HG02759 (cell line): ENCODE results near the gene SPOP.

Experiments used
- ATAC-seq: cut with Tn5 transposase; IDR thresholded peaks from one replicate; pipeline ENCODE4 v1.9.1; 2021; ENCODE audit warnings: mild to moderate bottlenecking, moderate library complexity; ENCODE audit not compliant: unreplicated experiment

The SPOP gene

DNA sequence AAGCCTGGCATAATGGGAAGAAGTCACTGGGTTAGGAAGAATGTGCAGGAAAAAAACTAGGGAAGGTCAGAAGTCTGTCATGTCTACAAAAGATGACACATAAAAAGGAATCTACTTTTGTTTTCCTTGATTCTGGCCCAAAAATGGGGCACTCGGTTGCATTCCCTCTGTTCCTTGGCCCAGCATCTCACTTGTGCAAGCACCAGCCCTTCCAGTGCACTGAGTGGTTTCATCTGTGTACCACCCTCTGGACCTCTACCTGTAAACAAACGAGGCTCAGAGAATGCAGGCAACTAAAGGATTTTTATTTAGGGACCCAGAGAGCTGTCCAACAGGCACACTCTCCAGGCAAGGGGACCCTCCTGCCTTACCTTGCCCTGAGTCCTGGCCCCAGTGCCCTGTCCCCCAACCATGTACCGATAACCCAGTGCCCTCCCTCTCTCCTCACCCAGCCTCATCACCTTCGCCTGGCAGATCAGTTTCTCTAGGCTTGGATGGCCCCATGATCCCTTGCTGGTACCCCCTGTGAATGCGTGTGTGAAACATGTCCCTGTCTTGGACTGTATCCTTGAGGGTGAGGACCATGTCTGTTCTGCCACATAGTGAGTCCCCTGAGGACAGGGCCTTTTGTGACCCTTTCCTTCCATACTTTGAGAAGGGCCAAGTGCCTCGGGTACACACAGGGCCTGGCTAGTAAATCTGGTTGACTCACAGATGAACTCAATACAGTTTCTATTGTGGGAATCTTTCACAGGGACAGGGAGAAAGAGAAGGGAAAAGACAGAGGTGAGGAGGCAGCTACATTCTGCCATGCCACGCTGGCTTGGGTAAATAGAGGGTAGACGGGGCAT lies 88.9 kb downstream of the SPOP start:
- no peak for ATAC-seq

- ATAC-seq, result no peak
These were observed 89.6 kb downstream of the SPOP start for GRCh38 chr17:49588312-49588711.

DNA sequence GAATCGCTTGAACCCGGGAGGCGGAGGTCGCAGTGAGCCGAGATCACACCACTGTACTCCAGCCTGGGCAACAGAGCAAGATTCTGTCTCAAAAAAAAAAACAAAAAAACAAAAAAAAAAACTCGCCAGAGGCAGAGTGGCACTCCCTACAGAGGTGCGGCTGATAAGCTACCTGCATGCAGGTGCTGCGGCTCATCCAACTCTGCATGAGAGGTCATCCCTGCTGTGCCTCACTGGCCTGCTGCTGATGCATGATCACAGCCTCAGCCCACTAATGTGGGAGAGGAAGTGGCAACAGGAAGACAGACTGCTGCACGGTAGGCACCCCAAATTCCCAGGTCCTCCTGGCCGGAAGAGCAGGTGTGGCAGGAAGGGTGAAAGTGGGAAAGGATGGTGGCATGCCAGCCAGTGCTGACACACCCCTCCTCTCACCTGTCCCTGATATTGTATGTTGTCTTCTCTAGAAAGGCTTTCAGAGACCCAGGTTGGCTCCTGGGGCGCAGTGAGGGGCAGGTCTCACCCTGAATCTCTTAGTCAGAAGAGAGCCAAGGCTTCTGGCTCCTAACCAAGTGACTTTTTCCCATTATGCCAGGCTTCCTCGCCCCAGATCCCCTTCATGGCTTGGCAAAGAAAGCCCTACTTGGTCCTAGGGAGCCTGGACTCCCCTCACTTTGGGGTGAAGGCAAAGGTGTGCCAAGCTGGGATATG lies 90.4 kb downstream of the SPOP start:
- ATAC-seq, result no peak

DNA sequence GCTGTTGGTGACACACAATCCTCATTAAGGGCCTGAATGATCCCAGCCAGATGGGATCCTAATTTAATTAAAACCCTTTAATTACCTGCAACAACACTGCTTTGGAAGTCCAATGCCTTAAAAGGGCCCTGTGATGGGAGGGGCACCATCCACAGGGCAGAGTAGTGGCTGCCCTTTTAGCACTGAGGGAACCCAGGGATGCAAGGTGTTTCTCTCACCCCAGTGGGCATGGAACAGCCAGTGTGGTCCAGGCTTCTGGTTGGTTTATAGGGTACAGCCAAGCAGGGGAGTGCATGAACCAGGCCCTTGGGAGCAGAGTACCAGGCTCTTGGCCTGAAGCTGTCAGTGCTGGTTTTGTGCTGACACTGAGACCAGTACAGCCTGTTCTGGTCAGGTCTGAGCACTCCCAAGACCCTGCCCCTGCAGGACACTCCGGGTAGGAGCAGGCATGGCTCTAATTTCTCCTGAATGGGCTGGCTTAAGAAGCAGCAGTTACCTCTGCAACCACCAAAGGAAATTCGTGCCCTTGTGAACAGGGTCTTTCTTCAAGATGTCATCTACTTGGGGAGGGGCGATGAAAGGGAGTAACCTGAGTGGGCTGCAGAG lies 92.4 kb downstream of the SPOP start:
- no peak for ATAC-seq

GRCh38 chr17:49583889-49584288 lies 94.0 kb downstream of the SPOP start:
- ATAC-seq, result no peak

- ATAC-seq, result no peak
These were observed 94.7 kb downstream of the SPOP start for GRCh38 chr17:49583226-49583625.

GRCh38 chr17:49582789-49583188 lies 95.1 kb downstream of the SPOP start:
- no peak for ATAC-seq

- ATAC-seq, result no peak
These were observed 95.7 kb downstream of the SPOP start for GRCh38 chr17:49582055-49582722.

DNA sequence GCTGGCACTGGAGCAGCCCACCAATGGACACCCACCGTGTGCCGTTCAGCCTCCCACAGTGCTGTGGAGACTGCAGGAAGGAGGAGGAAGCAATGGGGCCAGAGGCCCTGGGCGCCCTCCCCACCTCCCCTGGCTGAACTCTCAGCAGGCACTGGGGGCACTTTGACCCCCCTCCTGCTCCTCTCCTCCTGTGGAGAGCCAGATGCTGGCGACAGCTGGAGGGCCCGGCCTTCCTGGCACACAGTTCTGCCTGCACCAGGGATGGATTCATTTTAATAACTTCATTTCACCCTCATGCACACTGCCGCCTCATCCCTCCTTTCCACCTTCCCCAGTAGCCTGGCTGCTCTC lies 96.3 kb downstream of the SPOP start:
- no peak for ATAC-seq

DNA sequence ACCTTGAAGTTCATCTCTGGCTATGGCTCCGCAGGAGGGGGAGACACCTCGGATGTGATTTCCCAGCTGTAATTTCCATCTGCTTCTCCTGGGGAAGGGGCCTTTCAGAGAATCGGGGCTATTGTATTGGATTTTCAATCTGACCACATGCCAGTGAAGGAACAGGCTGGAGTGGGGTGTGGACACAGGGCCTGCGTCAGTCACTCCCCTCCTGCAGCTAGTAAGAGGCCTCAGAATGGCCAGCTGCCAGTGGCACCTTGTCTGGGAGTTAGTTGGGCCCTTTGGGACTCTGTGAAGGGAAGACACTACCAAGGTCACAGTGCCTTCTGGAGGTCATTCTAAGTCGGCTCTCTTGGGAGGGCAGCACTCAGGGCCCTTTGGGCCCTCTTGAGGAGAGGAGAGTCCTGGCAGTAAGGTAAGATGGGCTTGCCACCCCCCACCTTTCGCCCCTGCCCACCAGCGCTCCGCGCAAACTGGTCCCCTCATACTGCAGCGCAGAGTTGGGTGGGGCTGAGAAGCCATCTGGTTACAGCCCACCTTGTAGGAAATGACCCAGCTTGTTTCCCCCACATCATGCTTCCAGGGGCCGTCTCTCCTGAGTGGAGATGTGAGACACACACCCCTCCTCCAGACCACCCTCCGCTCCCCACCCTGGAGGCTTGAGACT lies 96.8 kb downstream of the SPOP start:
- ATAC-seq, result no peak

DNA sequence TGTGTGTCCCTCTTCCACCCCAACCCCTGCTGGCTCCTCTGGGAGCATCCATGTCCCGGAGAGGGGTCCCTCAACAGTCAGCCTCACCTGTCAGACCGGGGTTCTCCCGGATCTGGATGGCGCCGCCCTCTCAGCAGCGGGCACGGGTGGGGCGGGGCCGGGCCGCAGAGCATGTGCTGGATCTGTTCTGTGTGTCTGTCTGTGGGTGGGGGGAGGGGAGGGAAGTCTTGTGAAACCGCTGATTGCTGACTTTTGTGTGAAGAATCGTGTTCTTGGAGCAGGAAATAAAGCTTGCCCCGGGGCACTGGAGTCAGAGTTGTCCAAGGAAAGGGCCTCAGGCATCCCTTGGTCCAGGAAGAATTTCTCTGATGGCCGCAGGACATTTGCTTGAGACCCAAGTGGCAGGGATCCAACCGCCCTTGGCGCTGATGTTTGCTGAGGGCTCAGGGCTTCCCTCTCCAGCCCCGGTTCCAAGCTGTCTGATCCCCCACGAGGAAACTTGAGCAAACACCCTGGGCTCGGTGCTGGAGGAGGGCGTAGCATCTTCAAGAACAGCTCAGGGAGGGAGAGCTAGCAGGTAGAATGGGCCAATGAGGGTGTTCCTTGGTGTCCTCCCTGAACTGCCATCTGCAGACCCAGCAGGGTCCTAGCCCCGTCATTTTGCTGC lies 97.7 kb downstream of the SPOP start:
- ATAC-seq, result no peak

DNA sequence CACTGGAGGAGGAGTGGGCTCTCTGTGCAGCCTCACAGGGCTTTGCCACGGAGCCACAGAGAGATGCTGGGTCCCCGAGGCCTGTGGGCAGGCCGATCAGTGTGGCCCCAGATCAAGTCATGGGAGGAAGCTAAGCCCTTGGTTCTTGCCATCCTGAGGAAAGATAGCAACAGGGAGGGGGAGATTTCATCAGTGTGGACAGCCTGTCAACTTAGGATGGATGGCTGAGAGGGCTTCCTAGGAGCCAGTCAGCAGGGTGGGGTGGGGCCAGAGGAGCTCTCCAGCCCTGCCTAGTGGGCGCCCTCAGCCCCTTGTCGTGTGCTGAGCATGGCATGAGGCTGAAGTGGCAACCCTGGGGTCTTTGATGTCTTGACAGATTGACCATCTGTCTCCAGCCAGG lies 98.4 kb downstream of the SPOP start:
- ATAC-seq, result no peak

DNA sequence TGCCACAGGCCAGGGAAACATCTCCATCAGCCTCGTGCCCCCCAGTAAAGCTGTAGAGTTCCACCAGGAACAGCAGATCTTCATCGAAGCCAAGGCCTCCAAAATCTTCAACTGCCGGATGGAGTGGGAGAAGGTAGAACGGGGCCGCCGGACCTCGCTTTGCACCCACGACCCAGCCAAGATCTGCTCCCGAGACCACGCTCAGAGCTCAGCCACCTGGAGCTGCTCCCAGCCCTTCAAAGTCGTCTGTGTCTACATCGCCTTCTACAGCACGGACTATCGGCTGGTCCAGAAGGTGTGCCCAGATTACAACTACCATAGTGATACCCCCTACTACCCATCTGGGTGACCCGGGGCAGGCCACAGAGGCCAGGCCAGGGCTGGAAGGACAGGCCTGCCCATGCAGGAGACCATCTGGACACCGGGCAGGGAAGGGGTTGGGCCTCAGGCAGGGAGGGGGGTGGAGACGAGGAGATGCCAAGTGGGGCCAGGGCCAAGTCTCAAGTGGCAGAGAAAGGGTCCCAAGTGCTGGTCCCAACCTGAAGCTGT lies 98.9 kb downstream of the SPOP start:
- ATAC-seq, result no peak

DNA sequence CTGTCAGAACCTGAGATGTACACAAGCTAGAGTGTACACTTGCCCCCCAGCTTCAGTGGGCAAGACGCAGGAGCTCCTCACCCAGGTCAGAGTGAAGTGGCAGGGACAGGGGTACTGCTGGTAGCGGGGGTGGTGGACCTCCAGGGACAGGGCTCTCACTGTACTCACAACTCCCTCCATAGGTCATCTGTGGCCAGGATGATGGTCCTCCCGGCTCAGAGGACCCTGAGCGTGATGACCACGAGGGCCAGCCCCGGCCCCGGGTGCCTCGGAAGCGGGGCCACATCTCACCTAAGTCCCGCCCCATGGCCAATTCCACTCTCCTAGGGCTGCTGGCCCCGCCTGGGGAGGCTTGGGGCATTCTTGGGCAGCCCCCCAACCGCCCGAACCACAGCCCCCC lies 99.5 kb downstream of the SPOP start:
- no peak for ATAC-seq

DNA sequence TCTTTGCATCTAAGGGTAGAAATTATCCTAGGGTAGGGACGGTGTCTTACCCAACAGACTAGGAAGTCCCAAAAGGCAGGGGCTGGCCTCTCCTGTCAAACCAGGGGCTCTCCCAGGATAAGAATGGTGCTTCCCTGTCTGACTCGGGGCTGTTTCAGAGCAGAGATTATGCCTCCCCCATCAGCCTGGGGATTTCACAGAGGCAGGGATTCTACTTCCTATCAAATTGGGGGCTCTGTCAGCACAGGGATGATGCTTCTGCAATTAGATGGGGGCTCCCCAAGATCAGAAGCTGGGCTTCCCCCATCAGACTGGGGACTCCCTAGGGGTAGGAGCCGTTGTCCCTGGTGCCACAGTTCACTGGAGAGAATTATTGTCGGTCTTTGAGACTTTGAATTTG lies 99.9 kb downstream of the SPOP start:
- no peak for ATAC-seq

DNA sequence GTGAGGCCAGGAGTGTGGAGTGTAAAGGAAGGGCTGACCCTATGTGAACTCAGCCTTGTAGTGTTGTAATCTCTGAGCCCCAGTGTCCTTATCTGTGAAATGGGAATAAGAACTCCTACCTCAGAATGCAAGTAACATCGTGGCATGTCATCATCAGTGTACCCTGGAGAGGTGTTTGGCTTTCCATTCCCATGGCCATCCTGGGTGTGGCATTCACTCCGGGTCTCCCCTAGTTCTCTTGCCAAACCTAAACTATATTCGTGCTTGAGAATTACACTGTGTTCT lies 100.3 kb downstream of the SPOP start:
- ATAC-seq, result no peak

GRCh38 chr17:49576917-49577649 lies 100.8 kb downstream of the SPOP start:
- ATAC-seq, result no peak

- ATAC-seq, result no peak
These were observed 101.6 kb downstream of the SPOP start for GRCh38 chr17:49576088-49576916.

GRCh38 chr17:49575679-49576087 lies 102.2 kb downstream of the SPOP start, which contains the start of gene NXPH3:
Gene NXPH3, plus strand, starts transcription at chr17:49575871. Its CDS starts 349 bp downstream, at chr17:49576220.
- ATAC-seq, result no peak
